Stromal cell of bone marrow (primary cell): ENCODE results near the gene RBM12.

ENCODE experiments used
- DNase-seq: peaks from one replicate; pipeline ENCODE4 v3.0.0-alpha.2; 2012; ENCODE audit warnings: low read depth

The RBM12 gene

GRCh38 chr20:35620818-35621559 is 43.7 kb downstream of the RBM12 start:
- DNase-seq, result no peak

- peak; percentile 38 for DNase-seq
Measured at GRCh38 chr20:35619196-35620095, 45.3 kb downstream of the RBM12 start.

GRCh38 chr20:35618263-35619131 is 46.2 kb downstream of the RBM12 start:
- DNase-seq, result no peak

GRCh38 chr20:35617397-35618262 is 47.1 kb downstream of the RBM12 start:
- peak; percentile 19 for DNase-seq

GRCh38 chr20:35616465-35617396 is 48.0 kb downstream of the RBM12 start:
- peak; percentile 99 for DNase-seq

GRCh38 chr20:35615667-35616464 is 48.8 kb downstream of the RBM12 start, which contains the start of gene SPAG4:
SPAG4 (plus strand) TSS chr20:35615829; CDS start chr20:35616004, 175 bp downstream.
- peak; percentile 25 for DNase-seq

- DNase-seq, result no peak
Measured at GRCh38 chr20:35611482-35611881, 53.2 kb downstream of the RBM12 start.

- no peak for DNase-seq
Measured at GRCh38 chr20:35610833-35611427, 53.8 kb downstream of the RBM12 start.

GRCh38 chr20:35607003-35607735 is 57.5 kb downstream of the RBM12 start:
- DNase-seq, result no peak

- no peak for DNase-seq
Measured at GRCh38 chr20:35606127-35606526, 58.6 kb downstream of the RBM12 start.

GRCh38 chr20:35604449-35604747 is 60.3 kb downstream of the RBM12 start:
- DNase-seq, result no peak

GRCh38 chr20:35603695-35604448 is 60.8 kb downstream of the RBM12 start:
- no peak for DNase-seq

GRCh38 chr20:35602851-35603495 is 61.7 kb downstream of the RBM12 start:
- no peak for DNase-seq

- no peak for DNase-seq
Measured at GRCh38 chr20:35601990-35602389, 62.7 kb downstream of the RBM12 start.

- DNase-seq, result no peak
Measured at GRCh38 chr20:35600993-35601973, 63.4 kb downstream of the RBM12 start.
